Endothelial cell of umbilical vein (primary cell): ENCODE results near the gene NCAPH2. TPM values are rescaled to one million over a fixed set of nuclear protein-coding genes. Genes with fewer than 3 reads are reported as not detected.

ENCODE experiments used
- BruUV-seq: library from RNA; stranded (reverse); fragments of 400-500 nt; replicated peaks from 2 replicates; lab custom pipeline; 2021; lab: Mats Ljungman, UMichigan
- CTCF ChIA-PET: fragments of 300-600, 350-600 bp; sonication (Branson Sonifier 250); formaldehyde crosslinking; loops from one replicate; lab custom pipeline; 2021; ENCODE audit warnings: antibody characterized with exemption, inconsistent platforms; lab: Charles Lee
- POLR2A ChIA-PET: fragments of 300-600, 350-600 bp; sonication (Branson Sonifier 250); formaldehyde crosslinking; loops from one replicate; lab custom pipeline; 2021; ENCODE audit warnings: antibody characterized with exemption, inconsistent platforms; lab: Charles Lee
- DNase-seq: peaks from one replicate; pipeline ENCODE4 v3.0.0-alpha.2; 2011; ENCODE audit warnings: low read depth, low spot score
- FAIRE-seq: peaks from 2 replicates; lab custom pipeline; 2011; peaks lifted over from hg19 to GRCh38; lab: Jason Lieb, UNC
- H2AFZ ChIP-seq: 2 replicates; pipeline ENCODE4 v1.6.0; 2012; ENCODE audit warnings: low read depth, low read length, control low read depth, inconsistent platforms
- H3K27ac ChIP-seq: 2 replicates; pipeline ENCODE4 v1.5.1; 2011; ENCODE audit warnings: low read depth, mild to moderate bottlenecking, control low read depth, low read length, moderate library complexity; ENCODE audit not compliant: insufficient read depth
- H3K27me3 ChIP-seq, 2 experiments: 2 replicates each; pipeline versions ENCODE4 v1.6.0 to v1.6.1; 2011; ENCODE audit warnings: low read length in 2 of 2, mixed read lengths in 1 of 2; ENCODE audit not compliant: control insufficient read depth in 2 of 2, insufficient read depth in 2 of 2
- H3K36me3 ChIP-seq, 2 experiments: 2 replicates in 1 of 2; 3 replicates in 1 of 2; pipeline ENCODE4 v1.5.1; 2011; ENCODE audit warnings: low read length in 2 of 2, mild to moderate bottlenecking in 1 of 2, moderate library complexity in 1 of 2; ENCODE audit not compliant: control insufficient read depth in 2 of 2, insufficient read depth in 2 of 2; ENCODE audit errors: extremely low read depth in 1 of 2
- H3K4me1 ChIP-seq: 3 replicates; pipeline ENCODE4 v1.5.1; 2011; ENCODE audit warnings: mild to moderate bottlenecking, low read length; ENCODE audit not compliant: control insufficient read depth, insufficient read depth; ENCODE audit errors: extremely low read depth
- H3K4me2 ChIP-seq: 2 replicates; pipeline ENCODE4 v1.6.1; 2011; ENCODE audit warnings: low read length, control low read depth, mixed read lengths; ENCODE audit not compliant: insufficient read depth
- H3K4me3 ChIP-seq, 3 experiments: fragments of 200-600 bp in 1 of 3; sonication (generic), shearing (Covaris generic) in 1 of 3; replicated peaks in 1 of 3; 2 replicates each; pipeline ENCODE4 v1.5.1; 2011 to 2016; ENCODE audit warnings: control low read depth in 3 of 3, low read length in 3 of 3, mild to moderate bottlenecking in 2 of 3, inconsistent platforms in 1 of 3, low read depth in 1 of 3, moderate library complexity in 1 of 3; ENCODE audit not compliant: insufficient read depth in 1 of 3
- H3K79me2 ChIP-seq: 2 replicates; pipeline ENCODE4 v1.6.0; 2012; ENCODE audit warnings: low read length, inconsistent platforms; ENCODE audit not compliant: control insufficient read depth, insufficient read depth
- H3K9ac ChIP-seq: replicated peaks from 2 replicates; pipeline ENCODE3; 2011; ENCODE audit warnings: low read length, control low read depth; ENCODE audit not compliant: insufficient read depth; ENCODE audit errors: extremely low read depth
- H3K9me1 ChIP-seq: replicated peaks from 3 replicates; pipeline ENCODE4 v1.6.0; 2011; ENCODE audit warnings: mild to moderate bottlenecking, low read length; ENCODE audit not compliant: control insufficient read depth, insufficient read depth; ENCODE audit errors: extremely low read depth
- H3K9me3 ChIP-seq: replicated peaks from 2 replicates; pipeline ENCODE4 v1.5.1; 2012; ENCODE audit warnings: low read length, inconsistent platforms; ENCODE audit not compliant: control insufficient read depth, insufficient read depth
- H4K20me1 ChIP-seq: replicated peaks from 2 replicates; pipeline ENCODE3; 2011; ENCODE audit warnings: mild to moderate bottlenecking, low read length; ENCODE audit not compliant: control insufficient read depth, insufficient read depth; ENCODE audit errors: extremely low read depth
- CTCF ChIP-seq, 2 donors: IDR thresholded peaks; 1 replicate in 1 of 2; 2 replicates in 1 of 2; pipeline ENCODE4 v1.5.1; 2011; ENCODE audit warnings: low read length in 2 of 2, mild to moderate bottlenecking in 2 of 2, moderate library complexity in 2 of 2, control low read depth in 1 of 2, inconsistent platforms in 1 of 2, low read depth in 1 of 2; ENCODE audit not compliant: insufficient read depth in 1 of 2; ENCODE audit errors: extremely low read depth in 1 of 2
- EZH2 ChIP-seq: IDR thresholded peaks from 2 replicates; pipeline ENCODE4 v1.6.1; 2012; ENCODE audit warnings: borderline replicate concordance, low read depth, mild to moderate bottlenecking, moderate library complexity, low read length, inconsistent platforms; ENCODE audit not compliant: severe bottlenecking
- FOS ChIP-seq: IDR thresholded peaks from 2 replicates; pipeline ENCODE4 v1.6.1; 2011; ENCODE audit warnings: mild to moderate bottlenecking, low read length, moderate library complexity, borderline replicate concordance; ENCODE audit not compliant: insufficient read depth
- GATA2 ChIP-seq: IDR thresholded peaks from 2 replicates; pipeline ENCODE4 v1.7.0; 2011; ENCODE audit warnings: low read depth, mild to moderate bottlenecking, moderate library complexity, mixed read lengths, low read length; ENCODE audit not compliant: insufficient read length, insufficient read depth
- JUN ChIP-seq: IDR thresholded peaks from 2 replicates; pipeline ENCODE4 v1.6.1; 2011; ENCODE audit warnings: borderline replicate concordance, low read depth; ENCODE audit not compliant: insufficient read length, insufficient read depth
- MAX ChIP-seq: IDR thresholded peaks from 2 replicates; pipeline ENCODE4 v1.6.1; 2011; ENCODE audit not compliant: insufficient read depth, insufficient read length
- MYC ChIP-seq: IDR thresholded peaks from one replicate; pipeline ENCODE4 v1.6.1; 2011; ENCODE audit warnings: mild to moderate bottlenecking, low read depth, low read length
- POLR2A ChIP-seq: IDR thresholded peaks from 2 replicates; pipeline ENCODE4 v1.6.1; 2012; ENCODE audit warnings: low read depth, mild to moderate bottlenecking, control low read depth, low read length
- POLR2AphosphoS5 ChIP-seq: IDR thresholded peaks from 2 replicates; pipeline ENCODE4 v1.6.1; 2012; ENCODE audit warnings: low read depth, mild to moderate bottlenecking, control low read depth, low read length, moderate library complexity; ENCODE audit not compliant: insufficient read depth
- dilution Hi-C: fragments of 300-500 bp; cut with MboI; formaldehyde crosslinking; loops from one replicate; pipeline ENCODE4 v1.15.0; 2019; ENCODE audit warnings: low sequenced_read_pairs; ENCODE audit not compliant: extremely low pct_ligation_motif_present
- intact Hi-C: fragments of 100-400 bp; cut with micrococcal nuclease; formaldehyde crosslinking; loops from one replicate; pipeline ENCODE4 v1.10.0; 2022
- polyA plus RNA-seq, 4 experiments: library from polyadenylated mRNA; depleted of rRNA in 3 of 4; stranded (reverse) in 3 of 4; unstranded in 1 of 4; fragments of >200 nt; gene quantifications; 2 replicates each; pipeline versions ENCODE4 v1.2.1 to v1.2.3, GENCODE V29; 2011 to 2012; ENCODE audit warnings: missing spikeins in 1 of 4
- total RNA-seq: library from RNA; stranded (reverse); gene quantifications from 2 replicates; pipeline ENCODE4 v1.2.3, GENCODE V29; 2021

NCAPH2 gene
- total and polyA plus RNA-seq, 2 donors (not counting 3 experiments of a cell fraction or from before 2014, with no cell fraction given), result 42.4 to 43.2 TPM

GRCh38 chr22:50556703-50557102 lies 48.7 kb downstream of the NCAPH2 start:
- Histone ChIP-seq H3K4me1 (no peaks in the 10 kb centered on the region), H3K4me2 (no peak overlapping the region), H3K27me3 (peaks cover 11 to 12% of the 10 kb centered on the region in 2 experiments), H3K9me1 (no peaks in the 10 kb centered on the region), H3K27ac (no peak overlapping the region), H3K9ac (no peak overlapping the region), H2AFZ (no peak overlapping the region), H4K20me1 (no peaks in the 10 kb centered on the region), H3K4me3 (no peak overlapping the region), H3K36me3 (no peaks in the 10 kb centered on the region), H3K79me2 (no peaks in the 10 kb centered on the region), H3K9me3 (no peaks in the 10 kb centered on the region)
- dilution Hi-C loops, result no loop called here
- POLR2A ChIA-PET, result no interaction called here
- CTCF ChIA-PET, result interaction anchor here (0.7 to 1.6 kb wide), 3 partner anchors 25 to 46 kb away, joined by 3 to 4 read pairs (median 3); partner anchors contain the start of gene SCO2
- intact Hi-C loops, result no loop called here
- no TSS peak for BruUV-seq
- TF ChIP-seq CTCF (IDR thresholded peaks at IDR 0.05; ENCODE audit: extremely low read depth in 1 of 2, insufficient read depth in 1 of 2, low read depth in 1 of 2, low read length in 2 of 2), result no peak
- TF ChIP-seq GATA2, result no peak
- no peak for TF ChIP-seq FOS
- no peak for TF ChIP-seq MAX
- no peak for TF ChIP-seq POLR2A
- no peak for TF ChIP-seq JUN
- TF ChIP-seq MYC, result no peak
- TF ChIP-seq EZH2, result no peak
- TF ChIP-seq POLR2AphosphoS5, result no peak
- FAIRE-seq (no peak), DNase-seq (no peak)
